ENCODE measurements around the gene ARGFX.
"Not testable (repeated sequence)": the region's sequence is repeated elsewhere in the genome, so short reads cannot be mapped to it uniquely, and the experiment has no call there.

Gene ARGFX

GRCh38 chr3:121567649-121568048 is at the start of gene ARGFX:
ARGFX (plus strand) TSS chr3:121567949; CDS start chr3:121570714, 2,765 bp downstream.
- no peak for DNase-seq

GRCh38 chr3:121517953-121518655 is 49.6 kb upstream of the ARGFX start:
- no peak for DNase-seq

- DNase-seq: no peak
Measured at GRCh38 chr3:121520510-121520909, 47.2 kb upstream of the ARGFX start.

GRCh38 chr3:121529308-121529707 is 38.4 kb upstream of the ARGFX start:
- DNase-seq: no peak

GRCh38 chr3:121531269-121531668 is 36.5 kb upstream of the ARGFX start:
- no peak for DNase-seq

- no peak for DNase-seq
Measured at GRCh38 chr3:121542924-121543323, 24.8 kb upstream of the ARGFX start.

- DNase-seq: no peak
Measured at GRCh38 chr3:121545049-121545573, 22.6 kb upstream of the ARGFX start.

- peak; percentile 78 for DNase-seq
Measured at GRCh38 chr3:121545574-121546455, 21.9 kb upstream of the ARGFX start, which contains the start of gene POLQ. POLQ (minus strand) TSS chr3:121545988; CDS start chr3:121545877, 111 bp downstream.

GRCh38 chr3:121552379-121552778 is 15.4 kb upstream of the ARGFX start:
- no peak for DNase-seq

- no peak for DNase-seq
Measured at GRCh38 chr3:121552797-121553196, 15.0 kb upstream of the ARGFX start.

GRCh38 chr3:121557426-121557934 is 10.3 kb upstream of the ARGFX start:
- DNase-seq: no peak

- no peak for DNase-seq
Measured at GRCh38 chr3:121562148-121562547, 5.6 kb upstream of the ARGFX start.

GRCh38 chr3:121566773-121567172 is 976 bp upstream of the ARGFX start:
- no peak for DNase-seq

GRCh38 chr3:121574449-121574848 is 6.7 kb downstream of the ARGFX start:
- DNase-seq: no peak

- no peak for DNase-seq
Measured at GRCh38 chr3:121581691-121582090, 13.9 kb downstream of the ARGFX start.

GRCh38 chr3:121584418-121584817 is 16.7 kb downstream of the ARGFX start:
- DNase-seq: no peak

GRCh38 chr3:121592856-121593702 is 25.3 kb downstream of the ARGFX start, which contains the start of gene FBXO40:
FBXO40 (plus strand) TSS chr3:121593379; CDS start chr3:121620576, 27,197 bp downstream.
- DNase-seq: no peak

- not testable (repeated sequence) for DNase-seq
Measured at GRCh38 chr3:121593806-121594205, 26.1 kb downstream of the ARGFX start.

- no peak for DNase-seq
Measured at GRCh38 chr3:121594850-121595249, 27.1 kb downstream of the ARGFX start.

GRCh38 chr3:121595765-121596406 is 28.1 kb downstream of the ARGFX start:
- no peak for DNase-seq

- no peak for DNase-seq
Measured at GRCh38 chr3:121598564-121598963, 30.8 kb downstream of the ARGFX start.

- DNase-seq: not testable (repeated sequence)
Measured at GRCh38 chr3:121599900-121600299, 32.2 kb downstream of the ARGFX start.
